GM12878 (cell line): ENCODE data around the gene E2F2. TPM values are rescaled to one million over a fixed set of nuclear protein-coding genes. Genes with fewer than 3 reads are reported as not detected.

ENCODE experiments used
- ATF2 ChIP-seq: IDR thresholded peaks from 2 replicates; pipeline ENCODE4 v1.6.1; 2012; ENCODE audit warnings: low read length, inconsistent platforms
- ATF7 ChIP-seq: fragments of 450-650 bp; IDR thresholded peaks from 2 replicates; pipeline ENCODE4 v1.6.1; 2016; ENCODE audit warnings: low read depth, mild to moderate bottlenecking
- BACH1 ChIP-seq: fragments of 450-650 bp; IDR thresholded peaks from 2 replicates; pipeline ENCODE4 v1.6.1; 2017; ENCODE audit warnings: mild to moderate bottlenecking, borderline replicate concordance
- BCLAF1 ChIP-seq: fragments of 450-650 bp; IDR thresholded peaks from 2 replicates; pipeline ENCODE4 v1.6.1; 2017; ENCODE audit warnings: antibody characterized with exemption, mild to moderate bottlenecking, moderate library complexity
- CTCF ChIP-seq, 3 experiments: IDR thresholded peaks in 2 of 3; conservative IDR thresholded peaks in 1 of 3; 2 replicates each; pipeline ENCODE4 v1.5.1; 2011; ENCODE audit warnings: low read depth in 3 of 3, low read length in 3 of 3, mild to moderate bottlenecking in 3 of 3, control low read depth in 2 of 3, moderate library complexity in 2 of 3, inconsistent platforms in 1 of 3, mixed read lengths in 1 of 3; ENCODE audit not compliant: control insufficient read depth in 2 of 3, insufficient read depth in 1 of 3; ENCODE audit errors: extremely low read depth in 1 of 3
- EED ChIP-seq: sonication (generic); IDR thresholded peaks from 2 replicates; pipeline ENCODE4 v1.6.1; 2016; ENCODE audit warnings: antibody characterized with exemption, low read depth
- HDAC2 ChIP-seq: fragments of 200-600 bp; sonication (generic); IDR thresholded peaks from 2 replicates; pipeline ENCODE4 v1.6.1; 2017
- IRF3 ChIP-seq: fragments of 450-650 bp; IDR thresholded peaks from 2 replicates; pipeline ENCODE4 v1.6.1; 2014; ENCODE audit warnings: mild to moderate bottlenecking
- JUNB ChIP-seq: IDR thresholded peaks from 2 replicates; pipeline ENCODE4 v1.6.1; 2016; ENCODE audit warnings: antibody characterized with exemption, mild to moderate bottlenecking
- NBN ChIP-seq: fragments of 450-650 bp; IDR thresholded peaks from 2 replicates; pipeline ENCODE4 v1.6.1; 2016
- PAX5 ChIP-seq: IDR thresholded peaks from 2 replicates; pipeline ENCODE4 v1.6.1; 2011; ENCODE audit warnings: low read depth, low read length, borderline replicate concordance
- PAX8 ChIP-seq: fragments of 450-650 bp; IDR thresholded peaks from 2 replicates; pipeline ENCODE4 v1.6.1; 2017; ENCODE audit warnings: mild to moderate bottlenecking, moderate library complexity
- PML ChIP-seq: IDR thresholded peaks from 2 replicates; pipeline ENCODE4 v1.6.1; 2012; ENCODE audit warnings: low read length, inconsistent platforms
- RELB ChIP-seq: fragments of 450-650 bp; IDR thresholded peaks from 2 replicates; pipeline ENCODE4 v1.6.1; 2017; ENCODE audit warnings: low read depth, mild to moderate bottlenecking, moderate library complexity
- SMAD1 ChIP-seq: fragments of 450-650 bp; IDR thresholded peaks from 2 replicates; pipeline ENCODE4 v1.6.1; 2018; ENCODE audit warnings: mild to moderate bottlenecking, low read depth; ENCODE audit not compliant: partially characterized antibody
- SPI1 ChIP-seq: IDR thresholded peaks from 2 replicates; pipeline ENCODE4 v1.6.1; 2011; ENCODE audit warnings: low read depth, mild to moderate bottlenecking, low read length, moderate library complexity, borderline replicate concordance; ENCODE audit not compliant: insufficient read depth
- SUPT20H ChIP-seq: IDR thresholded peaks from 2 replicates; pipeline ENCODE4 v1.6.1; 2011; ENCODE audit warnings: low read depth, mild to moderate bottlenecking, low read length, moderate library complexity, borderline replicate concordance; ENCODE audit not compliant: control insufficient read depth
- ZZZ3 ChIP-seq: IDR thresholded peaks from 2 replicates; pipeline ENCODE4 v1.6.1; 2011; ENCODE audit warnings: low read depth; ENCODE audit not compliant: control insufficient read depth, insufficient read length
- polyA plus RNA-seq, 11 experiments: library from polyadenylated mRNA; depleted of rRNA in 4 of 11; unstranded in 6 of 11; stranded (reverse) in 5 of 11; fragments of >200 nt; fragmentation: Nextera tagmentation in 4 of 11; fragmentation: Illumina TruSeq in 1 of 11; extraction: Ambion mirVana in 4 of 11; extraction: Trizol in 1 of 11; gene quantifications; 1 replicate in 1 of 11; 2 replicates in 10 of 11; pipeline versions ENCODE4 v1.2.1 to v1.2.3, GENCODE V29; 2011 to 2016; ENCODE audit warnings: inconsistent platforms in 2 of 11, missing spikeins in 2 of 11, low read depth in 1 of 11
- total RNA-seq, 4 experiments: library from RNA; depleted of rRNA in 3 of 4; stranded (reverse); fragments of >200 nt in 3 of 4; fragmentation: Illumina TruSeq in 1 of 4; extraction: Trizol in 1 of 4; gene quantifications; 2 replicates each; pipeline versions ENCODE4 v1.2.1 to v1.2.3, GENCODE V29; 2013 to 2021
- TF ChIP-seq, protein P1 (sequence below): IDR thresholded peaks from 2 replicates; pipeline ENCODE4 v1.6.1; 2012; ENCODE audit warnings: mild to moderate bottlenecking, low read depth, low read length

The E2F2 gene
- total and polyA plus RNA-seq, 10 of the 15 experiments (the other 5 are each of a cell fraction or from before 2014, with no cell fraction given), result 3.8 to 27.2 (median 14.6) TPM

DNA sequence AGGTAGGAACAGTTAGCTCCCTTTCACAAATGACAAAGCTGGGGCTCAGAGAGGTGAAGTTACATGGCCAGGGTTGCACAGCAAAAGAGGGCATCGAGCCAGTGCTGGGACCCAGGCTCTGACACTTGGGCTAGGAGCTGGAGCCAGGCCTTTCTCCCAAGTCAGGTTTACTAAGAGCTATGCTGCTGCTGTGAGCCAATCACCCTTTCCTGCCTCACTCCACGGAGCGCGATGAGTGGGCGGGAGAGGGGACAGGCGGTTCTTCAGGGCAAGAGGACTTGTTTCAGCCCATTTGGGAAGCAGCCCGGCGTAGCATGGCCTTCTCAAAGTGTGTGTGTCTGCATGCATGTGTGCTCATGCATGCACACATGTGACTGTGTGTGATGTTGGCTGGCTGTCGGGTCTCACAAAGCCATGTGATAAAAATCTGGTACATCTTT lies 17.7 kb upstream of the E2F2 start (continued):
- TF ChIP-seq JUNB (no peak), ZZZ3 (no peak), PML (no peak), ATF2 (no peak; the same call in 1 of the 2 replicates), BACH1 (no peak), HDAC2 (no peak), PAX5 (peak; percentile 75; the same call in 1 of the 2 replicates), SPI1 (no peak), SUPT20H (no peak), EED (no peak), PAX8 (no peak), BCLAF1 (no peak), ATF7 (no peak), NBN (no peak), IRF3 (no peak), RELB (no peak), SMAD1 (no peak), CTCF (IDR thresholded peaks at IDR 0.05 in 2 of 3, conservative IDR thresholded peaks at IDR 0.05 in 1 of 3; ENCODE audit: control insufficient read depth in 2 of 3, extremely low read depth in 1 of 3, insufficient read depth in 1 of 3, low read depth in 3 of 3, low read length in 3 of 3) (no peak)
- TF ChIP-seq, protein P1, sequence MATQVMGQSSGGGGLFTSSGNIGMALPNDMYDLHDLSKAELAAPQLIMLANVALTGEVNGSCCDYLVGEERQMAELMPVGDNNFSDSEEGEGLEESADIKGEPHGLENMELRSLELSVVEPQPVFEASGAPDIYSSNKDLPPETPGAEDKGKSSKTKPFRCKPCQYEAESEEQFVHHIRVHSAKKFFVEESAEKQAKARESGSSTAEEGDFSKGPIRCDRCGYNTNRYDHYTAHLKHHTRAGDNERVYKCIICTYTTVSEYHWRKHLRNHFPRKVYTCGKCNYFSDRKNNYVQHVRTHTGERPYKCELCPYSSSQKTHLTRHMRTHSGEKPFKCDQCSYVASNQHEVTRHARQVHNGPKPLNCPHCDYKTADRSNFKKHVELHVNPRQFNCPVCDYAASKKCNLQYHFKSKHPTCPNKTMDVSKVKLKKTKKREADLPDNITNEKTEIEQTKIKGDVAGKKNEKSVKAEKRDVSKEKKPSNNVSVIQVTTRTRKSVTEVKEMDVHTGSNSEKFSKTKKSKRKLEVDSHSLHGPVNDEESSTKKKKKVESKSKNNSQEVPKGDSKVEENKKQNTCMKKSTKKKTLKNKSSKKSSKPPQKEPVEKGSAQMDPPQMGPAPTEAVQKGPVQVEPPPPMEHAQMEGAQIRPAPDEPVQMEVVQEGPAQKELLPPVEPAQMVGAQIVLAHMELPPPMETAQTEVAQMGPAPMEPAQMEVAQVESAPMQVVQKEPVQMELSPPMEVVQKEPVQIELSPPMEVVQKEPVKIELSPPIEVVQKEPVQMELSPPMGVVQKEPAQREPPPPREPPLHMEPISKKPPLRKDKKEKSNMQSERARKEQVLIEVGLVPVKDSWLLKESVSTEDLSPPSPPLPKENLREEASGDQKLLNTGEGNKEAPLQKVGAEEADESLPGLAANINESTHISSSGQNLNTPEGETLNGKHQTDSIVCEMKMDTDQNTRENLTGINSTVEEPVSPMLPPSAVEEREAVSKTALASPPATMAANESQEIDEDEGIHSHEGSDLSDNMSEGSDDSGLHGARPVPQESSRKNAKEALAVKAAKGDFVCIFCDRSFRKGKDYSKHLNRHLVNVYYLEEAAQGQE, result no peak
